Airway epithelial cell (primary cell): ENCODE data around the gene ZNF148. TPM values are rescaled to one million over a fixed set of nuclear protein-coding genes. Genes with fewer than 3 reads are reported as not detected.

Source experiments
- total RNA-seq: library from RNA; depleted of rRNA; stranded (reverse); fragments of >200 nt; gene quantifications from 2 replicates; pipeline ENCODE4 v1.2.3, GENCODE V29; 2015

ZNF148 gene, protein sequence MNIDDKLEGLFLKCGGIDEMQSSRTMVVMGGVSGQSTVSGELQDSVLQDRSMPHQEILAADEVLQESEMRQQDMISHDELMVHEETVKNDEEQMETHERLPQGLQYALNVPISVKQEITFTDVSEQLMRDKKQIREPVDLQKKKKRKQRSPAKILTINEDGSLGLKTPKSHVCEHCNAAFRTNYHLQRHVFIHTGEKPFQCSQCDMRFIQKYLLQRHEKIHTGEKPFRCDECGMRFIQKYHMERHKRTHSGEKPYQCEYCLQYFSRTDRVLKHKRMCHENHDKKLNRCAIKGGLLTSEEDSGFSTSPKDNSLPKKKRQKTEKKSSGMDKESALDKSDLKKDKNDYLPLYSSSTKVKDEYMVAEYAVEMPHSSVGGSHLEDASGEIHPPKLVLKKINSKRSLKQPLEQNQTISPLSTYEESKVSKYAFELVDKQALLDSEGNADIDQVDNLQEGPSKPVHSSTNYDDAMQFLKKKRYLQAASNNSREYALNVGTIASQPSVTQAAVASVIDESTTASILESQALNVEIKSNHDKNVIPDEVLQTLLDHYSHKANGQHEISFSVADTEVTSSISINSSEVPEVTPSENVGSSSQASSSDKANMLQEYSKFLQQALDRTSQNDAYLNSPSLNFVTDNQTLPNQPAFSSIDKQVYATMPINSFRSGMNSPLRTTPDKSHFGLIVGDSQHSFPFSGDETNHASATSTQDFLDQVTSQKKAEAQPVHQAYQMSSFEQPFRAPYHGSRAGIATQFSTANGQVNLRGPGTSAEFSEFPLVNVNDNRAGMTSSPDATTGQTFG
- total RNA-seq, result 10.5 and 13.0 TPM in 2 replicates

DNA sequence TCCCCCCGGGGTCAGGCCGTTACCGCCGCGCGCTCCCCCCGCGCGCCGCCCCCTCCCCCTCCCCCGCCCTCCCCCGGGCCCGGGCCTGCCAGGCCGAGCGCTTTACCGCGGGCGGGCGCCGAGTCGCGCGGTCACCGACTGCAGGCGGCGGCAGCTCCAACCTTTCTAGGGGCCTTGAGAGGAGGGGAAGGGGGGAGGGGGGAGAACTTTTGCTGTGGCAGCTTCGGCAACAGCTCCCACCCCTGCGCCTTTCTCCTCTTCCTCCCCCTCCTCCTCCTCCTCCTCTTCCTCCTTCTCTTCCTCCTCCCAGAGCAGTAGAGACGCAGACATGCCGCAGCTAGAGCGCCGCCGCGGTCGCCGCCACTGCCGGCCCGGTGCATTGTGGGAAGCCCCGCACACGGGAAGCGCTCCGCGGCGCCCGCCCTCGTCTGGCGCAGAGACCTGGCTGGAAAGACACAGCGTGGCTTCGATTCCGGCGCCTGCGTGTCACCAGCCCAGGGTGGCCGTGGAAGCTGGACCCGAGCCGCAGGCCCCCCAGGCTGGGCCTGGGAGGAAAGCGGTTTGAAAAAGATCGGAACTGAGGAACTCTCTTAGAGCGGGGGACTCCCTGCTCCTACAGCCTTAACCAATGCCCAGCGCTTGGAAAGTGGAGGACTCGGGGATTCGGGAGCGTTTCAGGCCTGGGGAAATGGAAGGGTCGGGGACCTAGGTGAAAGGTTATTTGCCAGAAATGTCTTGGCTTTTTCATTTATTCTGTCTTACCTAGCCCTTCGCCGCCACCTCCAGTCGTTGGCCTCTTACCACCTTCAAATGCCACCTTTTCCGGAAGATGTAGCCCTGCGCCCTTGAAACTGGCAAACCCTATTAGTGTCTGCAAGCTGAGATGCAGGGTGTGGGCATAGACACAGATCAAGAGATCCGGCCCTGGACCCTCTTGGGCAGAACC lies at the start of gene ZNF148:
TSS of gene ZNF148 (minus strand) at position 330 of the 946 bp plus-strand sequence. CDS start 61,685 bp downstream, outside the sequence.

DNA sequence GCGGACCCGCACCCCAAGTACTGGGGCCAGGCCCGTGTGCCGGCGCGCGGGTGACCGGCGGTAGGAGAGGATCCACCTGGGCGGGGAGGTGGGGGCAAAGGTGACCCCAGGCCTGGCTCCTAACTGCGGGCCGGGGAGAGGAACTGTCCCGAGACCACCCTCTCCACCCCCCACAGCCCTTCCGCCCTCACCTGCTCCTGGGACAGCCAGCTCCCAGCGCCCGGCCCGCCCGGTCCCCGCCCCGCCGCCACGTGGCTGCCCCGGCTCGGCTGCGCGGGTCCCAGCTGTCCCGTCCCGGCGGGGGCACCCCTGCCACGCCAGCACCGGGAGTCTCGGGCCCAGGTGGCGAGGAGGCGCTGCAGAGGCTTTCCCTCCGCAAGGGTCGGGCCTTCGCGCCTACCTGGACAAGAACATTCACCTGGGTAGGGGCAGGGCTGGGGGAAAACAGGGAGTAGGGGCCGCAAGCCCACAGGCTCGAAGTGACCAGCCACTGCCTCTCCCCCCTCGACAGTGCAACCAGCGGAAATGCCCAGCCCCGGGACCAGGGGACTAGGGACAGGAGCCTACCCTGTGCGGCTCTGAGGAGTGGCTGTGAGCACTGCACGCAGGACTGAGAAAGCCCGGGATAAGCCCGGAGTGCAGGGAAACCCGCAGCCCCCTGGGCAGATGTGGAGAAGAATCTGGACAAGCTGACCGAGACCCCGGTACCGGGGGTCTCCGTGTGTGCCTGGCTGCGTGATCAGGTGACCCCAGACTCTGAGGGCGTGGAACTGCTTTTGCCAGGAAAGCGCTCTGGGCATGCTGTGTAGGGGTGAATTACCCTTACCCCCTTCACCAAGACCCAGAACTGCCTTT lies 162.4 kb downstream of the ZNF148 start, which contains the start of gene SLC12A8:
TSS of gene SLC12A8 (minus strand) at position 240 of the 855 bp plus-strand sequence. CDS start 1,399 bp downstream, outside the sequence.

Other genes starting within 250 kb of the ZNF148 start
- gene SLC12A8, start 162.6 kb downstream of the ZNF148 start, total RNA-seq, result 5.4 and 8.0 TPM in 2 replicates
- gene SNX4, start 144.9 kb upstream of the ZNF148 start, total RNA-seq, result 23.1 and 32.9 TPM in 2 replicates
- gene OSBPL11, start 220.2 kb upstream of the ZNF148 start, total RNA-seq, result 4.6 and 8.4 TPM in 2 replicates